Esophagus muscularis mucosa (tissue), 2 donors: Measurements from ENCODE around the gene HBB.

Source experiments
- EP300 ChIP-seq: sonication (generic); formaldehyde crosslinking; IDR thresholded peaks from one replicate; pipeline ENCODE4 v1.6.1; 2017; ENCODE audit warnings: antibody characterized with exemption
- POLR2A ChIP-seq: fragments of 450-650 bp; IDR thresholded peaks from one replicate; pipeline ENCODE4 v1.6.1; 2017; ENCODE audit warnings: antibody characterized with exemption, moderate library complexity, mild to moderate bottlenecking, low read depth

DNA sequence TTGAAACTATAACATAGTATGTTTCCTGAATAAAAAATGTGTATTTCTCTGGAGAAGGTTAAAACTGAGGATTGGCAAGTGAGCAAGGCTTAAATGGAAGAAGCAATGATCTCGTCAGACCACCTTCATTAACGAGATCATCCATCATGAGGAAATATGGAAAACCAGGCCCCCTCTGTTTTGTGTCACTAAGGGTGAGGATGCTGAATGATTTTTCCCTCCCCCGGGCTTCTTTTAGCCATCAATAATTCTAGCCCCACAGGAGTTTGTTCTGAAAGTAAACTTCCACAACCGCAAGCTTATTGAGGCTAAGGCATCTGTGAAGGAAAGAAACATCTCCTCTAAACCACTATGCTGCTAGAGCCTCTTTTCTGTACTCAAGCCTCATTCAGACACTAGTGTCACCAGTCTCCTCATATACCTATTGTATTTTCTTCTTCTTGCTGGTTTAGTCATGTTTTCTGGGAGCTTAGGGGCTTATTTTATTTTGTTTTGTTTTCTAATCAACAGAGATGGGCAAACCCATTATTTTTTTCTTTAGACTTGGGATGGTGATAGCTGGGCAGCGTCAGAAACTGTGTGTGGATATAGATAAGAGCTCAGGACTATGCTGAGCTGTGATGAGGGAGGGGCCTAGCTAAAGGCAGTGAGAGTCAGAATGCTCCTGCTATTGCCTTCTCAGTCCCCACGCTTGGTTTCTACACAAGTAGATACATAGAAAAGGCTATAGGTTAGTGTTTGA lies 48.7 kb upstream of the HBB start:
- TF ChIP-seq POLR2A (no peak), EP300 (no peak)
